Liver (tissue), 9 donors: ENCODE data around the gene ELAVL3. TPM values are rescaled to one million over a fixed set of nuclear protein-coding genes. Genes with fewer than 3 reads are reported as not detected.

ENCODE experiments used
- DNase-seq: peaks from one replicate; pipeline ENCODE4 v3.0.0-alpha.2; 2017; ENCODE audit warnings: low spot score
- H3K27ac ChIP-seq, 2 donors: one replicate each; pipeline ENCODE4 v1.7.0; 2013; ENCODE audit warnings: inconsistent platforms in 2 of 2, low read length in 2 of 2, control low read depth in 1 of 2, low read depth in 1 of 2, mild to moderate bottlenecking in 1 of 2
- H3K27me3 ChIP-seq, 4 donors: one replicate each; pipeline versions ENCODE4 v1.6.1 to v1.7.0; 2013; ENCODE audit warnings: low read length in 3 of 4, inconsistent platforms in 1 of 4, mild to moderate bottlenecking in 1 of 4, moderate library complexity in 1 of 4; ENCODE audit not compliant: control insufficient read depth in 4 of 4, insufficient read depth in 4 of 4
- H3K36me3 ChIP-seq, 4 donors: one replicate each; pipeline versions ENCODE4 v1.6.1 to v1.7.0; 2013; ENCODE audit warnings: low read length in 3 of 4, mild to moderate bottlenecking in 3 of 4, low read depth in 1 of 4, moderate library complexity in 1 of 4; ENCODE audit not compliant: control insufficient read depth in 4 of 4, insufficient read depth in 3 of 4
- H3K4me1 ChIP-seq, 4 donors: one replicate each; pipeline versions ENCODE4 v1.6.1 to v1.7.0; 2013; ENCODE audit warnings: low read length in 3 of 4, mild to moderate bottlenecking in 3 of 4, moderate library complexity in 1 of 4; ENCODE audit not compliant: control insufficient read depth in 4 of 4, insufficient read depth in 4 of 4
- H3K4me3 ChIP-seq, 3 donors: one replicate each; pipeline versions ENCODE4 v1.6.1 to v1.7.0; 2013; ENCODE audit warnings: low read length in 3 of 3, control low read depth in 1 of 3, low read depth in 1 of 3, mild to moderate bottlenecking in 1 of 3
- H3K9ac ChIP-seq, 2 donors: one replicate each; pipeline ENCODE4 v1.7.0; 2013; ENCODE audit warnings: low read length in 2 of 2, mild to moderate bottlenecking in 2 of 2, moderate library complexity in 2 of 2, control low read depth in 1 of 2, low read depth in 1 of 2
- H3K9me3 ChIP-seq, 4 donors: one replicate each; pipeline versions ENCODE4 v1.6.1 to v1.7.0; 2013; ENCODE audit warnings: low read length in 3 of 4; ENCODE audit not compliant: control insufficient read depth in 4 of 4
- ATF3 ChIP-seq: IDR thresholded peaks from 2 replicates; pipeline ENCODE4 v1.6.1; 2016; ENCODE audit warnings: antibody characterized with exemption
- EGR1 ChIP-seq, 2 donors: IDR thresholded peaks; 2 replicates each; pipeline ENCODE4 v1.6.1; 2016 to 2018; ENCODE audit warnings: antibody characterized with exemption in 2 of 2, low read depth in 2 of 2
- FOXA1 ChIP-seq: IDR thresholded peaks from 2 replicates; pipeline ENCODE4 v1.6.1; 2016; ENCODE audit warnings: antibody characterized with exemption
- FOXA2 ChIP-seq: IDR thresholded peaks from 2 replicates; pipeline ENCODE4 v1.6.1; 2016; ENCODE audit warnings: antibody characterized with exemption
- GABPA ChIP-seq, 2 donors: IDR thresholded peaks in 1 of 2; conservative IDR thresholded peaks in 1 of 2; 2 replicates each; pipeline ENCODE4 v1.6.1; 2016; ENCODE audit warnings: antibody characterized with exemption in 2 of 2, mild to moderate bottlenecking in 1 of 2, moderate library complexity in 1 of 2
- HNF4A ChIP-seq, 2 donors: conservative IDR thresholded peaks; 2 replicates each; pipeline ENCODE4 v1.6.1; 2016; ENCODE audit warnings: antibody characterized with exemption in 2 of 2, mild to moderate bottlenecking in 2 of 2
- HNF4G ChIP-seq: IDR thresholded peaks from 2 replicates; pipeline ENCODE4 v1.6.1; 2016; ENCODE audit warnings: antibody characterized with exemption
- JUND ChIP-seq, 2 donors: IDR thresholded peaks; 2 replicates each; pipeline ENCODE4 v1.6.1; 2016; ENCODE audit warnings: antibody characterized with exemption in 2 of 2
- NR2F2 ChIP-seq: IDR thresholded peaks from 2 replicates; pipeline ENCODE4 v1.6.1; 2016; ENCODE audit warnings: antibody characterized with exemption
- RAD21 ChIP-seq, 2 donors: IDR thresholded peaks; 2 replicates each; pipeline ENCODE4 v1.6.1; 2016; ENCODE audit warnings: antibody characterized with exemption in 2 of 2, mild to moderate bottlenecking in 2 of 2
- RXRA ChIP-seq, 2 donors: IDR thresholded peaks; 2 replicates each; pipeline ENCODE4 v1.6.1; 2017 to 2018; ENCODE audit warnings: antibody characterized with exemption in 2 of 2, mild to moderate bottlenecking in 1 of 2
- SP1 ChIP-seq: IDR thresholded peaks from 2 replicates; pipeline ENCODE4 v1.6.1; 2018; ENCODE audit warnings: antibody characterized with exemption, mild to moderate bottlenecking
- TAF1 ChIP-seq: conservative IDR thresholded peaks from 2 replicates; pipeline ENCODE4 v1.6.1; 2016; ENCODE audit warnings: antibody characterized with exemption, mild to moderate bottlenecking
- YY1 ChIP-seq: IDR thresholded peaks from 2 replicates; pipeline ENCODE4 v1.6.1; 2016; ENCODE audit warnings: antibody characterized with exemption, mild to moderate bottlenecking
- ZBTB33 ChIP-seq: IDR thresholded peaks from 2 replicates; pipeline ENCODE4 v1.6.1; 2016; ENCODE audit warnings: antibody characterized with exemption
- WGBS: extraction: QIAGEN DNeasy Blood & Tissue Kit; methylation state at CpG from one replicate; pipeline ENCODE4 v1.1.7; 2013; 5-methylcytosine and 5-hydroxymethylcytosine counted together
- polyA plus RNA-seq, 2 donors: library from polyadenylated mRNA; stranded (reverse) in 1 of 2; unstranded in 1 of 2; fragments of 200-250 nt in 1 of 2; fragments of >200 nt in 1 of 2; fragmentation: Nextera tagmentation in 1 of 2; extraction: Ambion mirVana in 1 of 2; gene quantifications; one replicate each; pipeline versions ENCODE4 v1.2.1 to v1.2.3, GENCODE V29; 2013 to 2015
- total RNA-seq, 2 donors: library from RNA; depleted of rRNA; stranded (reverse); fragments of >200 nt; gene quantifications; one replicate each; pipeline ENCODE4 v1.2.3, GENCODE V29; 2014
- TF ChIP-seq, protein P1 (sequence below): IDR thresholded peaks from 2 replicates; pipeline ENCODE4 v1.6.1; 2016; ENCODE audit warnings: antibody characterized with exemption
- TF ChIP-seq, protein P2 (sequence below): IDR thresholded peaks from 2 replicates; pipeline ENCODE4 v1.6.1; 2016; ENCODE audit warnings: antibody characterized with exemption, mild to moderate bottlenecking
- donor health status: healthy.
- donor health status: healthy.
- donor health status: healthy.
- donor health status: healthy.
- donor health status: healthy.

ELAVL3 gene
- total and polyA plus RNA-seq, 4 donors = not detected

GRCh38 chr19:11450570-11451326 lies 30.1 kb downstream of the ELAVL3 start:
- H3K9me3 ChIP-seq = no peaks in the 10 kb centered on the region
- H3K27ac ChIP-seq = no peak overlapping the region
- peaks cover 7 to 28% (median 18%) of the 10 kb centered on the region in 4 donors for H3K36me3 ChIP-seq
- H3K27me3 ChIP-seq = no peaks in the 10 kb centered on the region
- WGBS = 91% methylated on average over 21 of the region's 21 CpGs
- H3K4me3 ChIP-seq = no peak overlapping the region
- no peaks in the 10 kb centered on the region for H3K4me1 ChIP-seq
- TF ChIP-seq JUND (IDR thresholded peaks at IDR 0.05) (no peak), RXRA (IDR thresholded peaks at IDR 0.05) (no peak), NR2F2 (no peak), HNF4G (no peak), HNF4A (conservative IDR thresholded peaks at IDR 0.05) (no peak), ZBTB33 (no peak), RAD21 (IDR thresholded peaks at IDR 0.05) (no peak), ATF3 (no peak), FOXA2 (no peak), FOXA1 (no peak), YY1 (no peak)
- TF ChIP-seq, protein P1, sequence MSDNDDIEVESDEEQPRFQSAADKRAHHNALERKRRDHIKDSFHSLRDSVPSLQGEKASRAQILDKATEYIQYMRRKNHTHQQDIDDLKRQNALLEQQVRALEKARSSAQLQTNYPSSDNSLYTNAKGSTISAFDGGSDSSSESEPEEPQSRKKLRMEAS = no peak
- TF ChIP-seq, protein P2, sequence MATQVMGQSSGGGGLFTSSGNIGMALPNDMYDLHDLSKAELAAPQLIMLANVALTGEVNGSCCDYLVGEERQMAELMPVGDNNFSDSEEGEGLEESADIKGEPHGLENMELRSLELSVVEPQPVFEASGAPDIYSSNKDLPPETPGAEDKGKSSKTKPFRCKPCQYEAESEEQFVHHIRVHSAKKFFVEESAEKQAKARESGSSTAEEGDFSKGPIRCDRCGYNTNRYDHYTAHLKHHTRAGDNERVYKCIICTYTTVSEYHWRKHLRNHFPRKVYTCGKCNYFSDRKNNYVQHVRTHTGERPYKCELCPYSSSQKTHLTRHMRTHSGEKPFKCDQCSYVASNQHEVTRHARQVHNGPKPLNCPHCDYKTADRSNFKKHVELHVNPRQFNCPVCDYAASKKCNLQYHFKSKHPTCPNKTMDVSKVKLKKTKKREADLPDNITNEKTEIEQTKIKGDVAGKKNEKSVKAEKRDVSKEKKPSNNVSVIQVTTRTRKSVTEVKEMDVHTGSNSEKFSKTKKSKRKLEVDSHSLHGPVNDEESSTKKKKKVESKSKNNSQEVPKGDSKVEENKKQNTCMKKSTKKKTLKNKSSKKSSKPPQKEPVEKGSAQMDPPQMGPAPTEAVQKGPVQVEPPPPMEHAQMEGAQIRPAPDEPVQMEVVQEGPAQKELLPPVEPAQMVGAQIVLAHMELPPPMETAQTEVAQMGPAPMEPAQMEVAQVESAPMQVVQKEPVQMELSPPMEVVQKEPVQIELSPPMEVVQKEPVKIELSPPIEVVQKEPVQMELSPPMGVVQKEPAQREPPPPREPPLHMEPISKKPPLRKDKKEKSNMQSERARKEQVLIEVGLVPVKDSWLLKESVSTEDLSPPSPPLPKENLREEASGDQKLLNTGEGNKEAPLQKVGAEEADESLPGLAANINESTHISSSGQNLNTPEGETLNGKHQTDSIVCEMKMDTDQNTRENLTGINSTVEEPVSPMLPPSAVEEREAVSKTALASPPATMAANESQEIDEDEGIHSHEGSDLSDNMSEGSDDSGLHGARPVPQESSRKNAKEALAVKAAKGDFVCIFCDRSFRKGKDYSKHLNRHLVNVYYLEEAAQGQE = no peak
- no peak overlapping the region for H3K9ac ChIP-seq
- DNase-seq = no peak

GRCh38 chr19:11448923-11449554 lies 31.8 kb downstream of the ELAVL3 start:
- H3K36me3 ChIP-seq = peaks cover 11 to 44% (median 24%) of the 10 kb centered on the region in 4 donors
- no peak for DNase-seq
- WGBS = 96% methylated on average over 31 of the region's 31 CpGs
- TF ChIP-seq HNF4G (no peak), EGR1 (IDR thresholded peaks at IDR 0.05; ENCODE audit: low read depth in 2 of 2) (no peak), SP1 (no peak), JUND (IDR thresholded peaks at IDR 0.05) (no peak), FOXA1 (no peak), TAF1 (no peak), RAD21 (IDR thresholded peaks at IDR 0.05) (no peak), FOXA2 (no peak), ZBTB33 (no peak), NR2F2 (no peak), RXRA (IDR thresholded peaks at IDR 0.05) (no peak), HNF4A (conservative IDR thresholded peaks at IDR 0.05) (no peak), YY1 (no peak), ATF3 (no peak), GABPA (IDR thresholded peaks at IDR 0.05 in 1 of 2, conservative IDR thresholded peaks at IDR 0.05 in 1 of 2) (no peak)
- TF ChIP-seq, protein P1 = no peak
- TF ChIP-seq, protein P2 = no peak

More at GRCh38 chr19:11448923-11449554, 31.8 kb downstream of the ELAVL3 start:
- no peaks in the 10 kb centered on the region for H3K4me1 ChIP-seq
- no peaks in the 10 kb centered on the region for H3K27me3 ChIP-seq
- H3K27ac ChIP-seq = no peak overlapping the region
- H3K4me3 ChIP-seq = no peak overlapping the region
- no peak overlapping the region for H3K9ac ChIP-seq
- no peaks in the 10 kb centered on the region for H3K9me3 ChIP-seq
